C1 segment of cervical spinal cord (tissue), 14 donors: ENCODE measurements around the gene PNMA6A.
"Not testable (repeated sequence)": the region's sequence is repeated elsewhere in the genome, so short reads cannot be mapped to it uniquely, and the experiment has no call there.

Experiments
- DNase-seq, 14 donors: peaks; one replicate each; lab custom pipeline; 2025; lab: John Stamatoyannopoulos, UW

Gene PNMA6A

GRCh38 chrX:153075366-153075765 is 3.1 kb downstream of the PNMA6A start:
- DNase-seq, result no peak

GRCh38 chrX:153077437-153078135 is 5.3 kb downstream of the PNMA6A start:
- not testable (repeated sequence) for DNase-seq

DNA sequence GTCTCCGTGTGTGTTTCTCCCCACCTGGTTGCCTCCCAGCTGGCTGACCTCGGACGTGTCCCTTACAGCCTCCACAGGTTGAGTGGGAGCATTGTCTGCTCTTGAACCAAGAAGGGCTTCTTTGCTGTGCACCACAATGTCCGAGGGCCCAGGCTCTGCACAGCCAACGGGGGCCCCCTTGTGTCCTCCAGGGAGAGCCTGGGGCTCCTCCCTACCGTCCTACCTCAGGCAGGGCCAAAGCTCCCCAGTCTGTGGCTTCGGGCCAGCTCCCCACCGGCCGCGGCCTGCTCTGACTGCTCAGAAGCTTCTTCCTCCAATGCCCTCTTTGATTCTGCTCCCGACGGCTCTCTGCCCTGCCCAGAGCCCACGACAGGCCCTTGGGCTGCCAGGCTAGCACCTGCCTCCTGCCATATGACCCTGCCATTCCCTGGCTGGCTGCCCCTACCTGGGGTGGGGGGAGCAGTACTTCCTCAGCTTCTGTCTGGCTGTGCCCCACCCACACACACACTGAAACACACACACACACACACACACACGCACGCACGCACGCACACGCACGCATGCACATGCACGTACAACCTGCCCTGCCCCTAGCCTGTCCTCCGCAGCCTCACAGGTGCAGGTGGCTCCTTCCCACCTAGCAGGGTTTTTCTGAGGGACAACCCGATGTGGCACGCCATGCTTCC is 11.1 kb downstream of the PNMA6A start:
- DNase-seq, result not testable (repeated sequence)

GRCh38 chrX:153102418-153102817 is 30.2 kb downstream of the PNMA6A start:
- DNase-seq, result no peak

DNA sequence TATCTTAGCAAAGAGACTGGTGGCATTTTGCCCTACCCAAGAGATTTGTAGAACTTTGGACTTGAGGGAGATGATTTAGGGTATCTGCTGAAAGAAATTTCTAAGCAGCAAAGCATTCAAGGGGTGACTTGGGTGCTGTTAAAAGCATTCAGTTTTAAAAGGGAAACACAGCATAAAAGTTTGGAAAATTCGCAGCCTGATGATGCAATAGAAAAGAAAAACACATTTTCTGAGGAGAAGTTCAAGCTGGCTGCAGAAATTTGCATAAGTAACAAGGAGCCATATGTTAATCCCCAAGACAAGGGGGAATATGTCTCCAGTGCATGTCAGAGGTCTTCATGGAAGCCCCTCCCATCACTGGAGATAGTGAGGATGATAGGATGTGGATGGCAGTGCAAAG is 32.7 kb downstream of the PNMA6A start:
- not testable (repeated sequence) for DNase-seq

- not testable (repeated sequence) for DNase-seq
Measured at GRCh38 chrX:153106092-153106801, 34.0 kb downstream of the PNMA6A start.

DNA sequence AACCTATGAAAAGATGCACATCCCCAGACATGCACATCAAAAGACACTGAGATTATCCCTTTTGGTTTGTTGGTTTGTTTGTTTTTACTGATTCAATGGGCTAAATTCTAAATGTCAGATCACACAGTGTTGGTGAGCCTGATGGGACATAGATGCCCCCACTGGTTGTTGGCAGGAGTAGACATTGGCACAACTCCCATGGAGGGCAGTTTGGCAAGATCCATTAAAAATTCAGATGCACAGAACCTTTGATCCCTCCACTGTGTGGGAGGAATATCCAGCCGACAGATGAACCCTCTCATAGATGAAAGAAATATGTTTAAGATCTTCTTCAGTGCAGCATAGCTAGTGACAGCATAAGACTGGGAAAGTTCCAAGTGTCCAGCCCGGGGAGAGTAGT is 38.5 kb downstream of the PNMA6A start:
- DNase-seq, result not testable (repeated sequence)

DNA sequence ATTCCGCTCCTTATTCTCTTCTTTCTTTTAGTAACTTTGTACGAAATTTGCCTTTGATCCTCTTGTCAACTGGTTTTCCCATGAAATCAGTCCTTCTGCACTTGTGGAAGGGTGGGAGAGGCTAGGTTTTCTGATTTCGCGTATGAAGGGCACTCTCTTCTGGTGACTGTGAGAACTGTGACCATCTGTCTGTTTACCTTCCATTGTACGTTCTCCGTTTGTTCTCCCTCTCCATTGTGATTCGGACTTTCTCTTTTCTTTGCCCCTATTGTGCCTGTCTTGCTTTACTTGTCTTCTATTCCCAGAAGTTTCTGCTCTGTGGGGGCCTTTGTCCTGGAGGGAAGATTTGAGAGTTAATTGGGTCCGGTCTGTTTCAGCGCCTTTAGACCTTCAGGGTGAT is 41.6 kb downstream of the PNMA6A start:
- not testable (repeated sequence) for DNase-seq

DNA sequence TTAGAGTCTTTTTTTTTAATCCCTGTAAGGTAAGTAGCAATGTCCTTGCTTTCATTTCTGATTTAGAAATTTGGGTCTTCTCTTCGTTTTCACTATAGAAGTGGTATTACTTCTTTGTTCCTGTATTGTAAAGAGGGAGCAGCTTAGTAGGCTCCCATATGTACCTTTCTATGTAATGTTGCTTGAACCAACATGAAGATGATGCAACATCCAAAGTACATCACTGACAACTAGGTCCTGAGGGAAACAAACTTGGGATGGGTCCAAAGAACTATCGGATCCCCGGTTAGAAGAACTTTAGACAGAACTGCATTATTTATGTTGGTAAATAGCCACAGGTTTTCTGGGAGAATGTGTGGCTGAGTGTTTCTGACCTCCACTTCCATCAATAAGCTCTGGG is 45.5 kb downstream of the PNMA6A start:
- not testable (repeated sequence) for DNase-seq

GRCh38 chrX:153120230-153120629 is 48.0 kb downstream of the PNMA6A start:
- not testable (repeated sequence) for DNase-seq

- DNase-seq, result not testable (repeated sequence)
Measured at GRCh38 chrX:153123468-153123867, 51.2 kb downstream of the PNMA6A start.
